Endodermal cell (in vitro differentiated cells): ENCODE results near the gene TMPRSS9. TPM values are rescaled to one million over a fixed set of nuclear protein-coding genes. Genes with fewer than 3 reads are reported as not detected.
A peak's percentile ranks its signal among the peaks of the same experiment; 100 is the strongest.

ENCODE experiments used
- DNase-seq: peaks from one replicate; pipeline ENCODE4 v3.0.0-alpha.2; 2017
- H3K27ac ChIP-seq: 2 replicates; pipeline ENCODE4 v1.5.1; 2013; ENCODE audit warnings: mild to moderate bottlenecking, low read depth, low read length, moderate library complexity
- H3K27me3 ChIP-seq: 2 replicates; pipeline ENCODE4 v1.6.1; 2013; ENCODE audit warnings: mild to moderate bottlenecking, low read length, moderate library complexity; ENCODE audit not compliant: insufficient read depth, control insufficient read depth, poor library complexity, severe bottlenecking
- H3K36me3 ChIP-seq: 2 replicates; pipeline ENCODE4 v1.7.0; 2013; ENCODE audit warnings: mild to moderate bottlenecking, low read length, moderate library complexity; ENCODE audit not compliant: control insufficient read depth, insufficient read depth
- H3K4me1 ChIP-seq: one replicate; pipeline ENCODE4 v1.7.0; 2013; ENCODE audit warnings: low read length; ENCODE audit not compliant: control insufficient read depth, insufficient read depth
- H3K4me3 ChIP-seq: 2 replicates; pipeline ENCODE4 v1.5.1; 2013; ENCODE audit warnings: mild to moderate bottlenecking, low read length, moderate library complexity
- H3K9ac ChIP-seq: 2 replicates; pipeline ENCODE4 v1.6.1; 2013; ENCODE audit warnings: mild to moderate bottlenecking, low read length, moderate library complexity; ENCODE audit not compliant: poor library complexity, severe bottlenecking; ENCODE audit errors: extremely low read depth
- H3K9me3 ChIP-seq: 2 replicates; pipeline ENCODE4 v1.6.1; 2013; ENCODE audit warnings: mild to moderate bottlenecking, low read length, moderate library complexity; ENCODE audit not compliant: control insufficient read depth
- H3K27ac Mint-ChIP-seq: 2 replicates; pipeline ENCODE4 v1.8.0; 2020; ENCODE audit warnings: mixed read lengths
- H3K27me3 Mint-ChIP-seq: 2 replicates; pipeline ENCODE4 v1.8.0; 2021; ENCODE audit warnings: mild to moderate bottlenecking, mixed read lengths; ENCODE audit not compliant: insufficient read depth
- H3K36me3 Mint-ChIP-seq: 2 replicates; pipeline ENCODE4 v1.8.0; 2020; ENCODE audit warnings: low read depth, mixed read lengths
- H3K4me1 Mint-ChIP-seq: 2 replicates; pipeline ENCODE4 v1.8.0; 2020; ENCODE audit warnings: mixed read lengths
- H3K4me3 Mint-ChIP-seq: 2 replicates; pipeline ENCODE4 v1.8.0; 2020; ENCODE audit warnings: mild to moderate bottlenecking, moderate library complexity, mixed read lengths
- H3K9me3 Mint-ChIP-seq: 2 replicates; pipeline ENCODE4 v1.8.0; 2020; ENCODE audit warnings: mild to moderate bottlenecking, mixed read lengths
- CTCF ChIP-seq: fragments of 200-600 bp; sonication (generic); conservative IDR thresholded peaks from 2 replicates; pipeline ENCODE4 v1.5.0; 2021; ENCODE audit warnings: antibody characterized with exemption, mild to moderate bottlenecking
- WGBS, 2 experiments: methylation state at CpG; one replicate each; pipeline versions ENCODE4 v1.1.5 to v1.1.7; 2013; ENCODE audit warnings: missing lambda C conversion rate in 2 of 2, mixed read lengths in 1 of 2; ENCODE audit not compliant: insufficient coverage in 1 of 2, insufficient read length in 1 of 2; 5-methylcytosine and 5-hydroxymethylcytosine counted together
- long read RNA-seq, 4 experiments: library from polyadenylated mRNA in 2 of 4; library from RNA in 1 of 4; library from capped mRNA in 1 of 4; stranded (forward) in 3 of 4; unstranded in 1 of 4; transcript quantifications; one replicate each; pipeline ENCODE4 v2.0.0, GENCODE V29; 2020 to 2021; ENCODE audit warnings: inconsistent platforms in 1 of 4
- polyA plus RNA-seq, 2 experiments: library from polyadenylated mRNA; stranded (reverse); fragments of 50-300 nt; gene quantifications; one replicate each; pipeline ENCODE4 v1.2.3, GENCODE V29; 2013
- total RNA-seq, 2 donors: library from RNA; stranded (reverse); fragmentation: NEBNext Ultra II Directional in 1 of 2; extraction: Animal tissue kit (Norgen Biotek cat#: 25700) in 1 of 2; gene quantifications; 2 replicates in 1 of 2; 3 replicates in 1 of 2; pipeline ENCODE4 v1.2.1, GENCODE V29; 2021

The TMPRSS9 gene
- total RNA-seq: 1 to 10 TPM in 1 of 2 donors, under 1 TPM in 1; 0.73 to 1.2 TPM
- 1.2 TPM for polyA plus RNA-seq (2013, experiment 1 of 2)
- polyA plus RNA-seq (2013, experiment 2 of 2): 1.2 TPM
- long read RNA-seq, experiment 1: 0 reads
- long read RNA-seq, experiment 2, partial matches to known transcripts: 1 of 1 reads
- long read RNA-seq, experiment 2, other reads (novel, unspliced or antisense): 0 of 1 reads
- long read RNA-seq, experiment 3, partial matches to known transcripts: 0 of 4 reads
- long read RNA-seq, experiment 3, other reads (novel, unspliced or antisense): 4 of 4 reads
- long read RNA-seq, experiment 4: 0 reads

GRCh38 chr19:2359992-2360685 lies at the start of gene TMPRSS9:
TMPRSS9 (plus strand) TSS chr19:2360265; CDS start chr19:2389786, 29,521 bp downstream.
- Histone ChIP-seq H3K4me1 (no peaks in the 10 kb centered on the region), H3K9ac (no peak within 1 kb of the TSS), H3K27ac (no peak within 1 kb of the TSS), H3K9me3 (no peaks in the 10 kb centered on the region), H3K4me3 (no peak within 1 kb of the TSS), H3K36me3 (no peaks in the 10 kb centered on the region), H3K27me3 (peaks cover 24% of the 10 kb centered on the region)
- Mint-ChIP-seq H3K4me3 (no peak within 1 kb of the TSS), H3K9me3 (no peaks in the 10 kb centered on the region), H3K36me3 (no peaks in the 10 kb centered on the region), H3K4me1 (no peaks in the 10 kb centered on the region), H3K27ac (no peak within 1 kb of the TSS), H3K27me3 (peaks cover 15% of the 10 kb centered on the region)
- no peak for DNase-seq
- 34 to 45% methylated on average over 13 to 43 of the region's 44 CpGs for WGBS, 2 experiments
- no peak for TF ChIP-seq CTCF

- Histone ChIP-seq H3K9me3 (peaks cover 15% of the 10 kb centered on the region), H3K4me1 (no peaks in the 10 kb centered on the region), H3K4me3 (no peak overlapping the region), H3K27me3 (peaks cover 21% of the 10 kb centered on the region), H3K9ac (no peak overlapping the region), H3K36me3 (no peaks in the 10 kb centered on the region), H3K27ac (no peak overlapping the region)
- Mint-ChIP-seq H3K36me3 (no peaks in the 10 kb centered on the region), H3K27me3 (peaks cover 62% of the 10 kb centered on the region), H3K4me1 (peaks cover 2% of the 10 kb centered on the region), H3K27ac (no peak overlapping the region), H3K4me3 (no peak overlapping the region), H3K9me3 (peaks cover 14% of the 10 kb centered on the region)
- 90 to 92% methylated on average over 3 to 4 of the region's 4 CpGs for WGBS, 2 experiments
- no peak for DNase-seq
- TF ChIP-seq CTCF: no peak
Observed at GRCh38 chr19:2311093-2311492, 49.0 kb upstream of the TMPRSS9 start.

GRCh38 chr19:2312820-2313501 lies 47.1 kb upstream of the TMPRSS9 start:
- Mint-ChIP-seq H3K27ac (no peak overlapping the region), H3K27me3 (peaks cover 48% of the 10 kb centered on the region), H3K4me1 (peaks cover 3% of the 10 kb centered on the region), H3K36me3 (no peaks in the 10 kb centered on the region), H3K9me3 (peaks cover 14% of the 10 kb centered on the region), H3K4me3 (no peak overlapping the region)
- Histone ChIP-seq H3K4me1 (no peaks in the 10 kb centered on the region), H3K9ac (no peak overlapping the region), H3K27me3 (peaks cover 13% of the 10 kb centered on the region), H3K27ac (no peak overlapping the region), H3K4me3 (no peak overlapping the region), H3K9me3 (peaks cover 15% of the 10 kb centered on the region), H3K36me3 (no peaks in the 10 kb centered on the region)
- WGBS, 2 experiments: 65 to 71% methylated on average over 18 to 28 of the region's 28 CpGs
- peak; percentile 22 for TF ChIP-seq CTCF
- DNase-seq: no peak
